ENCODE measurements around the gene TMEM61. TPM values are rescaled to one million over a fixed set of nuclear protein-coding genes. Genes with fewer than 3 reads are reported as not detected.

Gene TMEM61
- total and polyA plus RNA-seq, 2 of the 8 experiments (the other 6 are each of a cell fraction or from before 2014, with no cell fraction given): 0.54 to 1.4 TPM

GRCh38 chr1:55021942-55022546, 41.6 kb downstream of the TMEM61 start:
- no peaks in the 10 kb centered on the region for H4K20me1 ChIP-seq (replicated peaks in 1 of 2; ENCODE audit: control insufficient read depth in 1 of 2, insufficient read depth in 2 of 2, low read length in 2 of 2)
- H2BK120ac ChIP-seq (replicated peaks; ENCODE audit: low read depth, low read length): no peak overlapping the region
- H3K9ac ChIP-seq (replicated peaks in 1 of 4; ENCODE audit: extremely low read depth in 1 of 4, low read depth in 3 of 4, low read length in 3 of 4): no peak overlapping the region
- ChIA-PET CTCF (ENCODE audit: partially characterized antibody) (interaction anchor here (0.5 to 14.1 kb wide), 43 partner anchors 12 to 245 kb away, joined by 3 to 343 read pairs (median 5); partner anchors contain the start of genes BSND and DHCR24), POLR2A (ENCODE audit: partially characterized antibody) (interaction anchor here (1.1 kb wide), 1 partner anchor 71 kb away, joined by 6 read pairs; no protein-coding TSS in a partner anchor)
- no peak overlapping the region for H3K4me3 ChIP-seq (ENCODE audit: extremely low read depth in 1 of 4, insufficient read depth in 2 of 4, low read depth in 3 of 4, low read length in 4 of 4)
- H3K18ac ChIP-seq (ENCODE audit: extremely low read depth, low read length): peak overlapping the region; percentile 66; the same call in 1 of the 2 replicates
- H4K8ac ChIP-seq (ENCODE audit: extremely low read depth, insufficient read depth, low read length): no peak overlapping the region
- no peaks in the 10 kb centered on the region for H3K79me1 ChIP-seq (ENCODE audit: low read depth, low read length)
- H3K36me3 ChIP-seq (ENCODE audit: control insufficient read depth in 2 of 4, insufficient read depth in 4 of 4, low read length in 3 of 4): no peaks in the 10 kb centered on the region
- H3K23ac ChIP-seq (ENCODE audit: insufficient read length): no peak overlapping the region
- WGBS, 2 experiments (ENCODE audit: extremely low coverage in 1 of 2, insufficient coverage in 1 of 2, insufficient read length in 1 of 2, insufficient replicate concordance in 2 of 2, low coverage in 1 of 2, low lambda C conversion rate in 2 of 2, missing lambda C conversion rate in 1 of 2): 37% methylated on average over 15 of the region's 15 CpGs; no CpG with 5 or more reads in 1 of the 2 experiments
- H4K91ac ChIP-seq (replicated peaks; ENCODE audit: insufficient read length, low read length): peak overlapping the region; percentile 92
- no peaks in the 10 kb centered on the region for H3K27me3 ChIP-seq (replicated peaks in 1 of 4; ENCODE audit: control insufficient read depth in 3 of 4, extremely low read depth in 1 of 4, insufficient read depth in 3 of 4, low read length in 3 of 4)
- H4K5ac ChIP-seq (ENCODE audit: insufficient read length, low read depth, low read length): peak overlapping the region; percentile 27
- H2AK5ac ChIP-seq (ENCODE audit: low read depth, low read length): no peak overlapping the region
- H2BK5ac ChIP-seq (ENCODE audit: low read depth, low read length): peak overlapping the region; percentile 88; the same call in 1 of the 2 replicates
- peaks cover 0 to 2% of the 10 kb centered on the region in 2 experiments; a peak in 1 of 4 replicates for H3K79me2 ChIP-seq (ENCODE audit: control insufficient read depth in 1 of 2, insufficient read depth in 2 of 2, low read length in 2 of 2)
- no peaks in the 10 kb centered on the region; a peak in 2 of 7 replicates for H3K4me1 ChIP-seq (replicated peaks in 1 of 4; ENCODE audit: control insufficient read depth in 3 of 4, insufficient read depth in 4 of 4, low read length in 3 of 4)
- H3K23me2 ChIP-seq (ENCODE audit: low read depth, low read length): no peaks in the 10 kb centered on the region
- H3K14ac ChIP-seq (ENCODE audit: insufficient read length): no peak overlapping the region
- H2AFZ ChIP-seq (ENCODE audit: low read length): peak overlapping the region; percentile 96
- DNase-seq (ENCODE audit: low read depth in 1 of 2, low spot score in 2 of 2) (peak; percentile 95 to 98), FAIRE-seq (peak; percentile 87)
- H2BK20ac ChIP-seq (ENCODE audit: low read length): 0 out of 2 replicates have a peak overlapping the region, but pooled peaks have one; percentile 8
- no peak overlapping the region for H3K4ac ChIP-seq (replicated peaks; ENCODE audit: insufficient read length, low read depth, low read length)
- H3K27ac ChIP-seq (ENCODE audit: low read depth, low read length): no peak overlapping the region
- H3K4me2 ChIP-seq (ENCODE audit: insufficient read depth in 1 of 2, low read depth in 2 of 2, low read length in 2 of 2): no peak overlapping the region
- no peak overlapping the region for H3K56ac ChIP-seq (replicated peaks; ENCODE audit: insufficient read length, low read depth, low read length)
- no peaks in the 10 kb centered on the region for H3K9me3 ChIP-seq (ENCODE audit: insufficient read depth in 2 of 2, low read depth in 1 of 2, low read length in 1 of 2)
- peak overlapping the region; percentile 69; the same call in 1 of the 2 replicates for H2BK12ac ChIP-seq (ENCODE audit: low read depth, low read length)
- peak overlapping the region; percentile 82; the same call in 1 of the 2 replicates for H2BK15ac ChIP-seq (ENCODE audit: low read length)
- peak in 1 of 2 experiments; percentile 32; a peak in 1 of 3 replicates for TF ChIP-seq POLR2A (IDR thresholded peaks at IDR 0.05; ENCODE audit: control extremely low read depth in 1 of 2, low read depth in 2 of 2, low read length in 2 of 2)
- peak; percentile 45 for TF ChIP-seq TAF7 (optimal IDR thresholded peaks at IDR 0.05; ENCODE audit: borderline replicate concordance, low read depth, low read length)
- TF ChIP-seq EZH2 (IDR thresholded peaks at IDR 0.05; ENCODE audit: low read depth, low read length, severe bottlenecking): no peak
- TF ChIP-seq YY1 (IDR thresholded peaks at IDR 0.05; ENCODE audit: low read depth, low read length): peak; percentile 73; the same call in 1 of the 2 replicates
- TF ChIP-seq TAF1 (IDR thresholded peaks at IDR 0.05; ENCODE audit: low read depth, low read length): peak; percentile 62
- TF ChIP-seq SP4 (IDR thresholded peaks at IDR 0.05; ENCODE audit: low read length): peak; percentile 73; the same call in 1 of the 2 replicates
- no peak for TF ChIP-seq HDAC6 (IDR thresholded peaks at IDR 0.05; ENCODE audit: low read depth, low read length)
- TF ChIP-seq JUND (IDR thresholded peaks at IDR 0.05; ENCODE audit: low read length): peak; percentile 64; the same call in 1 of the 2 replicates
- TF ChIP-seq CTBP2 (IDR thresholded peaks at IDR 0.05; ENCODE audit: borderline replicate concordance, insufficient read depth, insufficient read length, low read length): peak; percentile 50
- TF ChIP-seq KDM1A (IDR thresholded peaks at IDR 0.05; ENCODE audit: borderline replicate concordance, low read length): peak; percentile 29; the same call in 1 of the 2 replicates
- TF ChIP-seq TBP (IDR thresholded peaks at IDR 0.05; ENCODE audit: low read depth, low read length): peak; percentile 65
- TF ChIP-seq SIN3A (conservative IDR thresholded peaks at IDR 0.05 in 1 of 2, IDR thresholded peaks at IDR 0.05 in 1 of 2; ENCODE audit: low read depth in 1 of 2, low read length in 2 of 2): peak in 1 of 2 experiments; percentile 80; a peak in 2 of 4 replicates

Measured in H1 (cell line).